Stimulated activated CD4-positive, alpha-beta T cell treated with anti-CD3 and anti-CD28 coated beads, Interleukin-12 subunit alpha, Interleukin-12 subunit beta, amount 100 ng/mL, for 24 hours (primary cell): ENCODE data around the gene KIAA1549.
"Not testable (repeated sequence)": the region's sequence is repeated elsewhere in the genome, so short reads cannot be mapped to it uniquely, and the experiment has no call there.

Experiments
- DNase-seq, 2 experiments: peaks; one replicate each; pipeline ENCODE4 v3.0.0-alpha.2; 2020; ENCODE audit warnings: low read depth in 2 of 2

The KIAA1549 gene

DNA sequence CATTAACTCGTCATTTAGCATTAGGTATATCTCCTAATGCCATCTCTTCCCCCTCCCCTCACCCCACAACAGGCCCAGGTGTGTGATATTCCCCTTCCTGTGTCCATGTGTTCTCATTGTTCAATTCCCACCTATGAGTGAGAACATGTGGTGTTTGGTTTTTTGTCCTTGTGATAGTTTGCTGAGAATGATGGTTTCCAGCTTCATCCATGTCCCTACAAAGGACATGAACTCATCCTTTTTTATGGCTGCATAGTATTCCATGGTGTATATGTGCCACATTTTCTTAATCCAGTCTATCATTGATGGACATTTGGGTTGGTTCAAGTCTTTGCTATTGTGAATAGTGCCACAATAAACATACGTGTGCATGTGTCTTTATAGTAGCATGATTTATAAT is 169.9 kb downstream of the KIAA1549 start:
- not testable (repeated sequence) for DNase-seq

DNA sequence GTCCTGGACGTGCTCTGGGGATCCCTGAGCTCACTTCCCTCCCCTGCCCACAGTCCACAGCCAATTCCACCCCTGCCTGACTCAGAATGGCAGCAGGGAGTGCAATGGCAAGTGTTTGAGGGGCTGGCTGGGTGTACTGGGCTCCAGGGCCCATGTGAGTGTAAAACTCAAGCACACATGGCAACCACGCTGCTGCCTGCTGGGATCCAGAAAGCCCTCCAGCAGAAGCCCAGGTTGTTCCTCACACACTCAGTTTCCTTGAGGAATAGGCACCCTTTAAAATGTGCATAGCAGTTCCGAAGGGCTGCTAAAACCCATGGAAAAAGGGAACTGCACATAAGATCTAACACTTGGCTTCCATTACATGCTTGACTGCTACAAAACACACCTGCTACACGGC is 171.8 kb downstream of the KIAA1549 start:
- no peak for DNase-seq

DNA sequence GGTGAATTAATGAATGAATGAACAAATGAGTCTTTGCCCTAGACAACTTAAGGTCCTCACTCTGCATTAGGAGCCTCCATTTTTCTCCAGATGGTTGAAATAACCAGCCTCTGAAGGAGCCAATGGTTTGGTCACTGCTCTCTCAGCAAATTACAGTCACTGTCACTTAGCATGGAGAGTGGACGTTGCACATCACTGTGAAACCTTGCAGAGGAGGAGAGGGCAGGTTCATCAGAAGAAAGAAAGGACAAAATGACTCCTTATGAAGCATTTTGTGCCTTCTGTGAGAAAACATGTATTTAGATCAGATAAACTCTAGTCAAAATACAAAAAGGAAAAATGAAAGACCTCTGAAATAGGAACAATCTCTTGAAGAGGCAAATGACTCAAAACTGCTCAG is 176.6 kb downstream of the KIAA1549 start:
- no peak for DNase-seq

DNA sequence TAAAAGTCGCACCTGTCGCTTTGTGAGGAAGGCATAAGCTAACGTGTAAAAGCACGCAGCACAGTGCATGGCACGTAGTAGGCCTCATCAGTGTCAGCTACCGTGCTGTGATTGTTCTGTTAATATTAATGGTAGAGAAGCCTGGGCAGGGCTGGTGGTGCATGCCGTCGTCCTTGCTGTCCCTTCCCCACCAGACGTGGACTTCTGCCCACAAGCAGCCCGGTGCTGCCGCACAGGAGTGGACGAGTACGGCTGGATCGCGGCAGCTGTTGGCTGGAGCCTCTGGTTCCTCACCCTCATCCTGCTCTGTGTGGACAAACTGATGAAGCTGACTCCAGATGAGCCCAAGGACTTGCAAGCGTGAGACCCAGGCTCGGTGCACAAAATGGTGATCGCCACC is 178.5 kb downstream of the KIAA1549 start:
- DNase-seq, result no peak

DNA sequence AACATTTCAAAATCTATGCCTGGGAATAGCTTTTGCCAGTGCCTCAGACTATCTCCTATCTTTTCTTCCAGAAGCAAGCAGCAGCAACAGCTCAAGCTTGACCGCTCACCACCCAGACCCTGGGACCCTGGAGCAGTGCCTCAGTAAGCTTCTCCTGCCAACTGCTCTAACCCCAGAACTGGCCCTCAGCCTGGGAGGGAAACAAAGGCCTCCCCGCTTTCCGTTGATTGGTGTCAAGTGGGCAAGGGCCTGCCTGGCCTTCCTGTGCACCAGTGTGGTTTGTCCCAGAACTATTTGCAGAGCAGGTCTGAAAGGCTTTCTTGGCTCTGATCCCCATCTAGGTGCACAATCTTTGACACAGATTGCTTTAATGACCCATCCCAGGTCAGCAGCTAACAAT is 179.9 kb downstream of the KIAA1549 start:
- no peak for DNase-seq

DNA sequence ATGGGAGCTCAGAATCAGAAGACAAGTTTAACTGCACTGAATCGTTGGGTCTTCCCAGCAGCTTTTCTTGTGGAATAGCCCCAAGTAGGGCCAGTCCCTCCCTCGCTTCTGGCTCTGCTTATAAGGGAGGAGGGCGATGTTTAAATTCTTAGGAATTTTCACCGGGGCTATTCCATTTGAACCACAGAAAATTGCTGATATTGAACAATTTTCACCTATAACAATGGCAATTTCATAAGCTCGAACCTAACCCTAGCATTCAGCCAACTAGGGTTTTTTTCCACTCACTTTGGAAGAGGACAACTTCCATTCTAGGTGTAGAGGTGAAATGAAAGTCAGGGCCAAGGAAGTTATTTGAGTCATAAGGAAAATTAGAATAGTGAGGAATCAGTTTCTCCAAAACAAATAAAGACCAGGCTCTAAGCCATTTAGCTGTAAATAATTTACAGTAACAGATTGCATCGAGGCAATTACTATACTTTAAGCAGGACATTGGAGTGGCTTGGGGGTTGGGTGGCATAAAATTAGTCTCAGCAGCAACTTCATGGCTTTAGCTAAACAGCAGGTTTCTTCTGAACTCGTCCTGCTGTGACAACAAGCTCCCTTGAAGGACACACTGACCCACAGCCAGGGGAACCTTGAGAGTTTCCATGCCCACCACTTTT is 181.7 kb downstream of the KIAA1549 start:
- no peak for DNase-seq

DNA sequence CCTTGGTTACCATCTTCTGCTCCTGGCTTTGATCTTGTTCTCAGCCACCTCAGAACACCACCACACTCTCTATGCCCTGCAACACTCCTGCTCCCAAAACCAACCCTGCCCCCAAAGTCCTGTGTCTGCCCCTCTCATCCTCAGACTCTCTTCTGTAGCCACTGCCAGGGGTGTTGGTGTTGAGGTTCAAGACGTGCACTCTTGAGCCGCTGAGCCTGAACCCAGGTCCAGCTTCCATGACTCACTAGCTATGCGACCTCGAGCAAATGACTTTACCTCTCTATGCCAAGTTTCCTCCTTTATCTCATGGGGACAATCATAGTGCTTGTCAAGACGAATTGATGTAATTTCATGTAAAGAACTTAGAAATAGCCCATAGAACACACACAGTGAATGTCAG is 182.4 kb downstream of the KIAA1549 start:
- no peak for DNase-seq

DNA sequence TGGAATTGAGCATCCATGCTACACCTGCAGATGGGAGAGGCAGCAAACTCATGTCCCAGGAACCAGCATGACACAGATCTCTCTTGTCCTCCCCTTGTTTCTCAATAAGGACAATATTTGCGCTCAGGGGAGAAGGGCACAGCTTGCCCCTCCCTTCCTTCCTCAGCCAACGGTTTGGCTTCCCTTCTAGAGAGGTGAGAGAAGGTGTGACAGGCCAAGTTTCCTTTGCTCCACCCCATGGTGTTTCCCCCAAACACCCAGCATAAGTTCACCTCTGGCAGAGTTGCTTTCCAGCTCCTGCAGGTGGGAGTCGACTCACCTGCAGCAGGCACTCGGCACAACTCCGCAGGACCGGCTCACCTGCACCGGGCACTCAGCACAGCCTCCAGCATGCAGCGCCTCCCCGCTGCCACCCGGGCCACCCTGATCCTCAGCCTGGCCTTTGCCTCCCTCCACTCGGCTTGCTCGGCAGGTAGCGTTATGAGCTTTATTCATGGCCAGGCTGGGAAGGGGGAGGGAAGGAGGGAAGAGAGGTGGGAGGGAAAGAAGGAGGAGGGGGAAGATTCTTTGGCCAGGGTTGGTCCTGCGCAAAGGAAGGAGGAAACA is 183.4 kb downstream of the KIAA1549 start, which contains the start of the genes ATP6V0A4 and TMEM213:
TSS of gene ATP6V0A4 (minus strand) at position 482 of the 606 bp plus-strand sequence. CDS start 26,949 bp downstream, outside the sequence.
TSS of gene TMEM213 (plus strand) at position 280 of the 606 bp plus-strand sequence. CDS start at position 391, 111 bp downstream.
- DNase-seq, result no peak

DNA sequence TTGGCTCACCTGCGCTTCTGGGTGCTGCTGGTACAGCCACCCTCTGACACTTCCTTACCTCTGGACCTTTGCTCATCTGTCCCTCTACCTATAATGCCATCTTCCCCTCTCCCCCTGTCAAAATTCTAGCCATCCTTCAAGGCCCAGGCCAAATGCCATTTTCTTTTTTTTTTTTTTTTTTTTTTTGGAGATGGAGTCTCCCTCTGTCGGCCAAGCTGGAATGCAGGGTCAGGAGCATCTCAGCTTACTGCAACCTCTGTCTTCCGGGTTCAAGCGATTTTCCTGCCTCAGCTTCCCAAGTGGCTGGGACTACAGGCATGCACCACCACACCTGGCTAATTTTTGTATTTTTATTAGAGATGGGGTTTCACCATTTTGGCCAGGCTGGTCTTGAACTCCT is 184.1 kb downstream of the KIAA1549 start:
- DNase-seq, result not testable (repeated sequence)

DNA sequence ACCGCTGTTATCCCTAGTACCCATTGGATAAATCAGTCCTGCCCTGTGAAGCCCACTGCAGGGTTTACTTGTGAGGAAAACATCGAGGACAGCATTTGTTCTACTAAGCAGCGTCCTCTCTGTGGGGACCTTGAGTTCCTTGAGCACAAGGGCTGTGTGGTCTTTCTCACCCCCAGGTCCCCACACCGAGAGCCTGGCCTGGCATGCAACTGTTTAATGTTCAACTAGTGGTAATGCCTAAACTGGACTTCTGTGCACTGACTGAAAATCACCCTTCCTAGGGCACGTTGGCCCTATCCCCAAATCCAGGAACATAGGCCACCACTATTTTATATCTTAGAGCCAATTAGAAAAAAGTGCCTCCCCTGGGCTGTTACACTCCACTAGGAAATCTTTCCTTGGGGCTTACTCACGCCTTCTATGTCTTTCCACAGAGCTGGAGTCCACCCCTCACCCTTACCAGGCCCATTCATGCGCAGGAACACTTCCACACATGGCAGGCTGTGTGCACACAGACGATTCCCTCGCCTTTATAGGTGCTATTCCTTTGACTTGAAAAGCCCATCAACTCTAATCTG is 185.1 kb downstream of the KIAA1549 start:
- DNase-seq, result no peak

DNA sequence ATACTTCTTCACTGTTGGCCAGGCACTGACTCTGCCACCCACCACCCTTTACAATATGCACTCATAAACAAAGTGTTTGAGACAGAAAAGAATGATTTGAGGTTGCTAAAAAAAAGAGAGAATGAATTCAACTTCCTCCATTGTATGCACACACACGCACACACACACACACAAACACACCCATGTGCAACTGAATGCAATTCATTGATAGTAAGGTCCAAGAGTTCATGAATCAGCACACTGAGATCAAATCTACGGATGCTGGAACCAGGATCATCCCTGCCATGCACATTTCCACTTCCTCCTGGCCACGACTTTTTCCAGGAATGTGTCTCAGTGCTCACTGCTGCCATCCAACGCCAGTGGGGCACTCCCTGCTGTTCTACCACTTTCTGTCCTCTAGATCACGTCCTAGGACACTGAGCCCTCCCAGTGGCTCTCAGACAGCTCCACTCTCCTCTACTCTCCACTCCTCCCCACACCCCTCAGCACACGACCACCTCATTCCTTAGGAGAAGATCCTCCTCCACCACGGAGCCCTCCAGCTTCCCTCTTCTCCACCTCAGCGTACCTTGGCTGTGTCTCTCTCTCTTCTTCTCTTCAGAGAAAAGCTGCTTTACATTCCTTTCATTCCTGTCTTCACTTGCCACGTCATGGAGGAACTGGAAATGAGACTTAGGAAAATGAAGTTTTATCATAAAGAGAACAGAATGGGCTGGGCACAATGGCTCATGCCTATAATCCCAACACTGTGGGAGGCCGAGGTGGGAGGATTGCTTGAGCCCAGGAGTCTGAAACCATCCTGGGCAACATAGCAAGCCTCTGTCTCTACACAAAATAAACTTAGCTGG is 195.4 kb downstream of the KIAA1549 start:
- no peak for DNase-seq

DNA sequence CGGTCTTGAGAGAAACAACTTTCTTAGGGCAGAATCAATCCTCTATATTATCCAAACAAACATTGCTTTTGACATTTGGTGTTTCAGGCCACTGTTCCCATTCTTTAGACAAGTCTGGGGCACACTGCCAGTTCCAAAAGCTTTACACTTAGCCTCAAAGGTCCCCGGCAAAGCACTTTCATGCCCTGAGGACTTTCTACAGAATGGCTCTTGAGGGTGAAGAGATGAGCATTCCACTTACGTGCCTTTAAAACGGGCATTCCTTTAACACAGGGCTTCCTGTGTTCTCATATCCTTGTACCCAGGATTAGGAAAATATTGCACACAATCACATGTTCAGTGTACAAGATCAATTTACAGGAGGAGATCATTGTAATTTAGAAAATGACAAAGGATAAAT is 196.5 kb downstream of the KIAA1549 start:
- DNase-seq, result no peak
